Small intestine (tissue), 7 donors: ENCODE results near the gene FCGR3B. TPM values are rescaled to one million over a fixed set of nuclear protein-coding genes. Genes with fewer than 3 reads are reported as not detected.
"Not testable (repeated sequence)": the region's sequence is repeated elsewhere in the genome, so short reads cannot be mapped to it uniquely, and the experiment has no call there.

Experiments used
- DNase-seq, 2 donors: peaks; one replicate each; pipeline versions ENCODE4 v3.0.0 to v3.0.0-alpha.2; 2013
- FAIRE-seq: peaks from 2 replicates; lab custom pipeline; 2012; peaks lifted over from hg19 to GRCh38; lab: Jason Lieb, UNC
- H3K27ac ChIP-seq, 3 donors: one replicate each; pipeline ENCODE4 v1.5.1; 2013; ENCODE audit warnings: low read length in 2 of 3, mild to moderate bottlenecking in 2 of 3, control low read depth in 1 of 3, inconsistent platforms in 1 of 3, low read depth in 1 of 3, moderate library complexity in 1 of 3
- H3K27me3 ChIP-seq, 3 donors: one replicate each; pipeline ENCODE4 v1.6.1; 2013; ENCODE audit warnings: low read length in 3 of 3, inconsistent platforms in 1 of 3; ENCODE audit not compliant: control insufficient read depth in 3 of 3, insufficient read depth in 3 of 3
- H3K36me3 ChIP-seq, 3 donors: one replicate each; pipeline ENCODE4 v1.6.1; 2013; ENCODE audit warnings: low read length in 3 of 3, inconsistent platforms in 1 of 3, low read depth in 1 of 3, mild to moderate bottlenecking in 1 of 3, moderate library complexity in 1 of 3; ENCODE audit not compliant: control insufficient read depth in 3 of 3, insufficient read depth in 2 of 3
- H3K4me1 ChIP-seq, 3 donors: one replicate each; pipeline ENCODE4 v1.6.1; 2013; ENCODE audit warnings: low read length in 2 of 3, inconsistent platforms in 1 of 3, low read depth in 1 of 3, mild to moderate bottlenecking in 1 of 3, moderate library complexity in 1 of 3; ENCODE audit not compliant: control insufficient read depth in 3 of 3, insufficient read depth in 2 of 3
- H3K4me3 ChIP-seq, 3 donors: one replicate each; pipeline ENCODE4 v1.5.1; 2013; ENCODE audit warnings: low read length in 3 of 3, control low read depth in 1 of 3, inconsistent platforms in 1 of 3, low read depth in 1 of 3, mild to moderate bottlenecking in 1 of 3, moderate library complexity in 1 of 3
- H3K9me3 ChIP-seq, 2 donors: one replicate each; pipeline ENCODE4 v1.6.1; 2013; ENCODE audit warnings: low read depth in 1 of 2, low read length in 1 of 2; ENCODE audit not compliant: control insufficient read depth in 2 of 2, insufficient read depth in 1 of 2
- whole genome bisulfite sequencing, 3 donors: extraction: QIAGEN DNeasy Blood & Tissue Kit; methylation state at CpG; one replicate each; pipeline ENCODE4 v1.1.7; 2013; 5-methylcytosine and 5-hydroxymethylcytosine counted together
- polyA plus RNA-seq, 4 donors: library from polyadenylated mRNA; stranded (reverse) in 3 of 4; unstranded in 1 of 4; fragments of 200-250 nt in 3 of 4; fragments of 120-200 nt in 1 of 4; gene quantifications; one replicate each; pipeline versions ENCODE4 v1.2.1 to v1.2.3, GENCODE V29; 2013
- donor health status: healthy with polysubstance abuse.
- donor health status: control.
- donor health status: control.
- donor health status: Bipolar disorder and iron deficiency.
- donor health status: healthy.

Gene FCGR3B
- polyA plus RNA-seq, 4 donors, result 0.12 to 0.54 (median 0.25) TPM

- not testable (repeated sequence) for H3K4me1 ChIP-seq, H3K27ac ChIP-seq, H3K27me3 ChIP-seq, H3K9me3 ChIP-seq, DNase-seq, H3K4me3 ChIP-seq, H3K36me3 ChIP-seq, FAIRE-seq
- WGBS, 3 donors, result 72 to 75% (median 74%) methylated on average over 6 to 8 of the region's 8 CpGs
Measured at GRCh38 chr1:161589365-161589764, 41.6 kb downstream of the FCGR3B start.

- no CpG with 5 or more reads among the region's 6 CpGs for WGBS, 3 donors
- not testable (repeated sequence) for H3K4me3 ChIP-seq, H3K27ac ChIP-seq, FAIRE-seq, H3K36me3 ChIP-seq, H3K9me3 ChIP-seq, H3K4me1 ChIP-seq, DNase-seq, H3K27me3 ChIP-seq
Measured at GRCh38 chr1:161588596-161588995, 42.4 kb downstream of the FCGR3B start.

- H3K27ac ChIP-seq, H3K4me1 ChIP-seq, FAIRE-seq, DNase-seq, H3K4me3 ChIP-seq, H3K36me3 ChIP-seq, H3K9me3 ChIP-seq, H3K27me3 ChIP-seq: not testable (repeated sequence)
- WGBS, 3 donors, result no CpG with 5 or more reads among the region's 4 CpGs
Measured at GRCh38 chr1:161582882-161583281, 48.1 kb downstream of the FCGR3B start.

GRCh38 chr1:161580879-161581537 lies 50.0 kb downstream of the FCGR3B start:
- H3K9me3 ChIP-seq, DNase-seq, FAIRE-seq, H3K4me1 ChIP-seq, H3K27ac ChIP-seq, H3K4me3 ChIP-seq, H3K36me3 ChIP-seq, H3K27me3 ChIP-seq: not testable (repeated sequence)
- no CpG with 5 or more reads among the region's 4 CpGs for WGBS, 3 donors

- not testable (repeated sequence) for DNase-seq, H3K9me3 ChIP-seq, H3K4me1 ChIP-seq, FAIRE-seq, H3K4me3 ChIP-seq, H3K36me3 ChIP-seq, H3K27me3 ChIP-seq, H3K27ac ChIP-seq
- 59% methylated on average over 2 of the region's 8 CpGs; no CpG with 5 or more reads in 2 of the 3 donors for WGBS, 3 donors
Measured at GRCh38 chr1:161579856-161580507, 51.0 kb downstream of the FCGR3B start.

- H3K4me1 ChIP-seq, H3K9me3 ChIP-seq, H3K36me3 ChIP-seq, H3K4me3 ChIP-seq, DNase-seq, H3K27ac ChIP-seq, FAIRE-seq, H3K27me3 ChIP-seq: not testable (repeated sequence)
Measured at GRCh38 chr1:161576676-161577075, 54.3 kb downstream of the FCGR3B start.

Other genes with a start within 250 kb of the FCGR3B start
- gene FCGR2A, start 125.7 kb downstream of the FCGR3B start, polyA plus RNA-seq, result 10 to 100 TPM in 1 of 4 donors, 1 to 10 TPM in 3; 1.1 to 18.7 (median 3.8) TPM
- 1 to 10 TPM in 2 of 4 donors, under 1 TPM in 2; 0.22 to 1.6 (median 0.72) TPM for gene HSPA6, start 106.6 kb downstream of the FCGR3B start, polyA plus RNA-seq
- 10 to 100 TPM in 1 of 4 donors, 1 to 10 TPM in 3; 1.3 to 19.5 (median 2.4) TPM for gene FCGR3A, start 81.4 kb downstream of the FCGR3B start, polyA plus RNA-seq
- 10 to 100 TPM in 1 of 4 donors, under 1 TPM in 2, not detected in 1; 0.07 to 12.3 (median 0.54) TPM for gene FCGR2B, start 32.0 kb upstream of the FCGR3B start, polyA plus RNA-seq
- 1 to 10 TPM in 1 of 4 donors, under 1 TPM in 1, not detected in 2; 0.21 to 1.4 TPM for gene FCRLA, start 76.1 kb upstream of the FCGR3B start, polyA plus RNA-seq
- gene FCRLB, start 90.4 kb upstream of the FCGR3B start, polyA plus RNA-seq, result under 1 TPM in 2 of 4 donors, not detected in 2; 0.34 to 0.96 TPM
- gene DUSP12, start 118.6 kb upstream of the FCGR3B start, polyA plus RNA-seq, result 10 to 100 TPM in 3 of 4 donors, 1 to 10 TPM in 1; 9.4 to 28.9 (median 22.3) TPM
- 10 to 100 TPM in 1 of 4 donors, 1 to 10 TPM in 3; 2.7 to 19.6 (median 6.1) TPM for gene ATF6, start 135.1 kb upstream of the FCGR3B start, polyA plus RNA-seq